ENCODE results near the gene APC2.
"Not testable (repeated sequence)": the region's sequence is repeated elsewhere in the genome, so short reads cannot be mapped to it uniquely, and the experiment has no call there.

The APC2 gene

GRCh38 chr19:1475751-1476437, 26.0 kb downstream of the APC2 start:
- H3K9me3 ChIP-seq (ENCODE audit: control extremely low read depth in 1 of 5, control insufficient read depth in 4 of 5, insufficient read depth in 2 of 5, low read depth in 1 of 5, low read length in 4 of 5), result no peaks in the 10 kb centered on the region
- no peak for DNase-seq
- no peak overlapping the region for H3K4me3 ChIP-seq (ENCODE audit: control insufficient read depth in 1 of 7, extremely low read depth in 1 of 7, insufficient read depth in 4 of 7, low read depth in 2 of 7, low read length in 6 of 7)
- peaks cover 0 to 26% (median 19%) of the 10 kb centered on the region in 4 experiments for H3K4me1 ChIP-seq (ENCODE audit: control extremely low read depth in 1 of 4, control insufficient read depth in 4 of 4, insufficient read depth in 4 of 4, low read length in 3 of 4)
- peaks cover 0 to 22% (median 4%) of the 10 kb centered on the region in 4 experiments for H3K36me3 ChIP-seq (ENCODE audit: control insufficient read depth in 4 of 4, insufficient read depth in 4 of 4, low read length in 3 of 4)
- 96% methylated on average over 27 of the region's 31 CpGs for WGBS (ENCODE audit: insufficient coverage)
- H3K27ac ChIP-seq (ENCODE audit: insufficient read depth in 1 of 2, low read depth in 1 of 2, low read length in 2 of 2, poor library complexity in 1 of 2, severe bottlenecking in 2 of 2), result no peak overlapping the region
- ChIA-PET CTCF (interaction anchor here (1.2 to 2.9 kb wide), 3 partner anchors 10 to 20 kb away, joined by 3 to 12 read pairs (median 3); no protein-coding TSS in a partner anchor), POLR2A (no interaction called here)
- peaks cover 0 to 35% (median 14%) of the 10 kb centered on the region in 5 experiments for H3K27me3 ChIP-seq (replicated peaks in 2 of 5; ENCODE audit: control insufficient read depth in 4 of 5, insufficient read depth in 5 of 5, low read length in 4 of 5)

GRCh38 chr19:1477056-1477455, 27.1 kb downstream of the APC2 start:
- Histone ChIP-seq H3K4me1 (ENCODE audit: control extremely low read depth in 1 of 4, control insufficient read depth in 4 of 4, insufficient read depth in 4 of 4, low read length in 3 of 4) (peaks cover 0 to 15% (median 12%) of the 10 kb centered on the region in 4 experiments), H3K36me3 (ENCODE audit: control insufficient read depth in 4 of 4, insufficient read depth in 4 of 4, low read length in 3 of 4) (peaks cover 0 to 22% (median 4%) of the 10 kb centered on the region in 4 experiments), H3K27me3 (replicated peaks in 2 of 5; ENCODE audit: control insufficient read depth in 4 of 5, insufficient read depth in 5 of 5, low read length in 4 of 5) (peaks cover 0 to 23% (median 5%) of the 10 kb centered on the region in 5 experiments)
- CTCF ChIA-PET, result interaction anchor here (2.9 kb wide), 1 partner anchor 11 kb away, joined by 12 read pairs; no protein-coding TSS in a partner anchor
- 97% methylated on average over 8 of the region's 9 CpGs for WGBS (ENCODE audit: insufficient coverage)
- H3K27ac ChIP-seq (ENCODE audit: insufficient read depth in 1 of 2, low read depth in 1 of 2, low read length in 2 of 2, poor library complexity in 1 of 2, severe bottlenecking in 2 of 2); DNase-seq; H3K4me3 ChIP-seq (ENCODE audit: control insufficient read depth in 1 of 7, extremely low read depth in 1 of 7, insufficient read depth in 4 of 7, low read depth in 2 of 7, low read length in 6 of 7); POLR2A ChIA-PET; H3K9me3 ChIP-seq (ENCODE audit: control extremely low read depth in 1 of 5, control insufficient read depth in 4 of 5, insufficient read depth in 2 of 5, low read depth in 1 of 5, low read length in 4 of 5): not testable (repeated sequence)

GRCh38 chr19:1478934-1479707, 29.2 kb downstream of the APC2 start, which contains the start of gene C19orf25:
Gene C19orf25, minus strand, starts transcription at chr19:1479215. Its CDS starts 312 bp downstream, at chr19:1478903.
- H3K27ac ChIP-seq (ENCODE audit: insufficient read depth in 1 of 2, low read depth in 1 of 2, low read length in 2 of 2, poor library complexity in 1 of 2, severe bottlenecking in 2 of 2), result peak within 1 kb of the TSS; percentile 33 to 75
- H3K4me1 ChIP-seq (ENCODE audit: control extremely low read depth in 1 of 4, control insufficient read depth in 4 of 4, insufficient read depth in 4 of 4, low read length in 3 of 4), result peaks cover 0 to 15% (median 12%) of the 10 kb centered on the region in 4 experiments
- ChIA-PET POLR2A (no interaction called here), CTCF (no interaction called here)
- peaks cover 0 to 19% (median 4%) of the 10 kb centered on the region in 4 experiments for H3K36me3 ChIP-seq (ENCODE audit: control insufficient read depth in 4 of 4, insufficient read depth in 4 of 4, low read length in 3 of 4)
- H3K9me3 ChIP-seq (ENCODE audit: control extremely low read depth in 1 of 5, control insufficient read depth in 4 of 5, insufficient read depth in 2 of 5, low read depth in 1 of 5, low read length in 4 of 5), result no peaks in the 10 kb centered on the region
- H3K27me3 ChIP-seq (replicated peaks in 2 of 5; ENCODE audit: control insufficient read depth in 4 of 5, insufficient read depth in 5 of 5, low read length in 4 of 5), result peaks cover 0 to 6% (median 0%) of the 10 kb centered on the region in 5 experiments
- H3K4me3 ChIP-seq (ENCODE audit: control insufficient read depth in 1 of 7, extremely low read depth in 1 of 7, insufficient read depth in 4 of 7, low read depth in 2 of 7, low read length in 6 of 7), result peak within 1 kb of the TSS; percentile 56 to 86 (median 72)
- peak; percentile 88 to 93 (median 93) for DNase-seq
- WGBS (ENCODE audit: insufficient coverage), result 0% methylated on average over 67 of the region's 71 CpGs

GRCh38 chr19:1481224-1481892, 31.4 kb downstream of the APC2 start:
- 92% methylated on average over 20 of the region's 26 CpGs for WGBS (ENCODE audit: insufficient coverage)
- Histone ChIP-seq H3K4me1 (ENCODE audit: control extremely low read depth in 1 of 4, control insufficient read depth in 4 of 4, insufficient read depth in 4 of 4, low read length in 3 of 4) (peaks cover 0 to 15% (median 12%) of the 10 kb centered on the region in 4 experiments), H3K27ac (ENCODE audit: insufficient read depth in 1 of 2, low read depth in 1 of 2, low read length in 2 of 2, poor library complexity in 1 of 2, severe bottlenecking in 2 of 2) (no peak overlapping the region), H3K4me3 (ENCODE audit: control insufficient read depth in 1 of 7, extremely low read depth in 1 of 7, insufficient read depth in 4 of 7, low read depth in 2 of 7, low read length in 6 of 7) (no peak overlapping the region), H3K9me3 (ENCODE audit: control extremely low read depth in 1 of 5, control insufficient read depth in 4 of 5, insufficient read depth in 2 of 5, low read depth in 1 of 5, low read length in 4 of 5) (no peaks in the 10 kb centered on the region), H3K36me3 (ENCODE audit: control insufficient read depth in 4 of 4, insufficient read depth in 4 of 4, low read length in 3 of 4) (peaks cover 0 to 6% (median under 1%) of the 10 kb centered on the region in 4 experiments), H3K27me3 (replicated peaks in 2 of 5; ENCODE audit: control insufficient read depth in 4 of 5, insufficient read depth in 5 of 5, low read length in 4 of 5) (no peaks in the 10 kb centered on the region)
- ChIA-PET POLR2A (no interaction called here), CTCF (interaction anchor here (1.2 kb wide), 2 partner anchors 10 to 15 kb away, joined by 3 to 4 read pairs; no protein-coding TSS in a partner anchor)
- no peak for DNase-seq

GRCh38 chr19:1481893-1482360, 32.0 kb downstream of the APC2 start:
- WGBS (ENCODE audit: insufficient coverage), result 97% methylated on average over 31 of the region's 36 CpGs
- Histone ChIP-seq H3K36me3 (ENCODE audit: control insufficient read depth in 4 of 4, insufficient read depth in 4 of 4, low read length in 3 of 4) (peaks cover 0 to 3% (median 0%) of the 10 kb centered on the region in 4 experiments), H3K27ac (ENCODE audit: insufficient read depth in 1 of 2, low read depth in 1 of 2, low read length in 2 of 2, poor library complexity in 1 of 2, severe bottlenecking in 2 of 2) (no peak overlapping the region), H3K4me3 (ENCODE audit: control insufficient read depth in 1 of 7, extremely low read depth in 1 of 7, insufficient read depth in 4 of 7, low read depth in 2 of 7, low read length in 6 of 7) (no peak overlapping the region), H3K4me1 (ENCODE audit: control extremely low read depth in 1 of 4, control insufficient read depth in 4 of 4, insufficient read depth in 4 of 4, low read length in 3 of 4) (peaks cover 0 to 15% (median 12%) of the 10 kb centered on the region in 4 experiments), H3K9me3 (ENCODE audit: control extremely low read depth in 1 of 5, control insufficient read depth in 4 of 5, insufficient read depth in 2 of 5, low read depth in 1 of 5, low read length in 4 of 5) (no peaks in the 10 kb centered on the region), H3K27me3 (replicated peaks in 2 of 5; ENCODE audit: control insufficient read depth in 4 of 5, insufficient read depth in 5 of 5, low read length in 4 of 5) (no peaks in the 10 kb centered on the region)
- POLR2A ChIA-PET, result no interaction called here
- DNase-seq, result peak in 1 of 3 donors; percentile 43
- CTCF ChIA-PET, result interaction anchor here (1.2 kb wide), 1 partner anchor 11 kb away, joined by 4 read pairs; no protein-coding TSS in a partner anchor

GRCh38 chr19:1482361-1483130, 32.6 kb downstream of the APC2 start:
- no peaks in the 10 kb centered on the region for H3K27me3 ChIP-seq (replicated peaks in 2 of 5; ENCODE audit: control insufficient read depth in 4 of 5, insufficient read depth in 5 of 5, low read length in 4 of 5)
- WGBS (ENCODE audit: insufficient coverage), result 93% methylated on average over 32 of the region's 37 CpGs
- POLR2A ChIA-PET, result no interaction called here
- H3K36me3 ChIP-seq (ENCODE audit: control insufficient read depth in 4 of 4, insufficient read depth in 4 of 4, low read length in 3 of 4), result no peaks in the 10 kb centered on the region
- no peaks in the 10 kb centered on the region for H3K9me3 ChIP-seq (ENCODE audit: control extremely low read depth in 1 of 5, control insufficient read depth in 4 of 5, insufficient read depth in 2 of 5, low read depth in 1 of 5, low read length in 4 of 5)
- no peak overlapping the region for H3K27ac ChIP-seq (ENCODE audit: insufficient read depth in 1 of 2, low read depth in 1 of 2, low read length in 2 of 2, poor library complexity in 1 of 2, severe bottlenecking in 2 of 2)
- H3K4me3 ChIP-seq (ENCODE audit: control insufficient read depth in 1 of 7, extremely low read depth in 1 of 7, insufficient read depth in 4 of 7, low read depth in 2 of 7, low read length in 6 of 7), result no peak overlapping the region
- DNase-seq, result no peak
- H3K4me1 ChIP-seq (ENCODE audit: control extremely low read depth in 1 of 4, control insufficient read depth in 4 of 4, insufficient read depth in 4 of 4, low read length in 3 of 4), result peaks cover 0 to 14% (median 11%) of the 10 kb centered on the region in 4 experiments
- CTCF ChIA-PET, result interaction anchor here (1.2 kb wide), 1 partner anchor 11 kb away, joined by 4 read pairs; no protein-coding TSS in a partner anchor

Measured in common myeloid progenitor, CD34-positive (primary cell).